Stomach (tissue), 9 donors: Measurements from ENCODE around the gene FASTK. TPM values are rescaled to one million over a fixed set of nuclear protein-coding genes. Genes with fewer than 3 reads are reported as not detected.
A peak's percentile ranks its signal among the peaks of the same experiment; 100 is the strongest.

Experiments used
- DNase-seq, 2 donors: peaks; one replicate each; pipeline versions ENCODE4 v3.0.0 to v3.0.0-alpha.2; 2013 to 2019
- H3K27ac ChIP-seq, 5 donors: fragments of 200-600 bp in 4 of 5; sonication (generic) in 4 of 5; one replicate each; pipeline ENCODE4 v1.5.1; 2013 to 2019; ENCODE audit warnings: mild to moderate bottlenecking in 1 of 5, moderate library complexity in 1 of 5
- H3K27me3 ChIP-seq, 3 donors: fragments of 200-600 bp; sonication (generic); one replicate each; pipeline ENCODE4 v1.5.1; 2017 to 2019; ENCODE audit warnings: mixed run types in 1 of 3
- H3K36me3 ChIP-seq, 4 donors: fragments of 200-600 bp; sonication (generic); 1 replicate in 3 of 4; 2 replicates in 1 of 4; pipeline ENCODE4 v1.5.1; 2016 to 2019
- H3K4me1 ChIP-seq, 4 donors: fragments of 200-600 bp; sonication (generic); one replicate each; pipeline ENCODE4 v1.5.1; 2016 to 2019
- H3K4me3 ChIP-seq, 4 donors: fragments of 200-600 bp; sonication (generic) in 3 of 4; one replicate each; pipeline ENCODE4 v1.5.1; 2016 to 2019; ENCODE audit warnings: mild to moderate bottlenecking in 1 of 4
- H3K9me3 ChIP-seq, 4 donors: fragments of 200-600 bp; sonication (generic); one replicate each; pipeline ENCODE4 v1.5.1; 2016 to 2019
- EP300 ChIP-seq: sonication (generic); formaldehyde crosslinking; IDR thresholded peaks from one replicate; pipeline ENCODE4 v1.6.1; 2017; ENCODE audit warnings: antibody characterized with exemption
- POLR2A ChIP-seq, 4 donors: fragments of 450-650 bp; IDR thresholded peaks; one replicate each; pipeline ENCODE4 v1.6.1; 2016; ENCODE audit warnings: antibody characterized with exemption in 4 of 4, control low read depth in 2 of 4, mild to moderate bottlenecking in 1 of 4, moderate library complexity in 1 of 4
- POLR2AphosphoS5 ChIP-seq, 3 donors: sonication (generic); formaldehyde crosslinking; IDR thresholded peaks; one replicate each; pipeline ENCODE4 v1.6.1; 2016; ENCODE audit warnings: antibody characterized with exemption in 3 of 3
- WGBS, 5 donors: extraction: QIAGEN DNeasy Blood & Tissue Kit in 3 of 5; methylation state at CpG; one replicate each; pipeline versions ENCODE4 v1.1.5 to v1.1.7; 2013 to 2018; 5-methylcytosine and 5-hydroxymethylcytosine counted together
- intact Hi-C: fragments of 100-400 bp; cut with DNase I; formaldehyde crosslinking; loops from one replicate; pipeline ENCODE4 v1.15.1; 2023; ENCODE audit warnings: low total_unique reads
- polyA plus RNA-seq, 3 donors: library from polyadenylated mRNA; stranded (reverse); fragments of 200-250 nt; gene quantifications; one replicate each; pipeline ENCODE4 v1.2.3, GENCODE V29; 2013
- total RNA-seq, 5 donors: library from RNA; depleted of rRNA; stranded (reverse); fragments of >200 nt; gene quantifications; one replicate each; pipeline versions ENCODE4 v1.1.0 to v1.2.3, GENCODE V29; 2014 to 2016
- TF ChIP-seq, protein P1 (sequence below), 7 experiments: fragments of 450-650 bp in 4 of 7; fragments of 200-600 bp in 3 of 7; sonication (generic) in 3 of 7; IDR thresholded peaks; one replicate each; pipeline ENCODE4 v1.5.1; 2016 to 2019; ENCODE audit warnings: antibody characterized with exemption in 7 of 7, control low read depth in 2 of 7, mild to moderate bottlenecking in 1 of 7
- donor health status: healthy with polysubstance abuse.
- donor health status: Bipolar disorder and iron deficiency.
- donor health status: healthy.

FASTK gene
- total and polyA plus RNA-seq, 8 donors, result 40.0 to 415 (median 122) TPM

DNA sequence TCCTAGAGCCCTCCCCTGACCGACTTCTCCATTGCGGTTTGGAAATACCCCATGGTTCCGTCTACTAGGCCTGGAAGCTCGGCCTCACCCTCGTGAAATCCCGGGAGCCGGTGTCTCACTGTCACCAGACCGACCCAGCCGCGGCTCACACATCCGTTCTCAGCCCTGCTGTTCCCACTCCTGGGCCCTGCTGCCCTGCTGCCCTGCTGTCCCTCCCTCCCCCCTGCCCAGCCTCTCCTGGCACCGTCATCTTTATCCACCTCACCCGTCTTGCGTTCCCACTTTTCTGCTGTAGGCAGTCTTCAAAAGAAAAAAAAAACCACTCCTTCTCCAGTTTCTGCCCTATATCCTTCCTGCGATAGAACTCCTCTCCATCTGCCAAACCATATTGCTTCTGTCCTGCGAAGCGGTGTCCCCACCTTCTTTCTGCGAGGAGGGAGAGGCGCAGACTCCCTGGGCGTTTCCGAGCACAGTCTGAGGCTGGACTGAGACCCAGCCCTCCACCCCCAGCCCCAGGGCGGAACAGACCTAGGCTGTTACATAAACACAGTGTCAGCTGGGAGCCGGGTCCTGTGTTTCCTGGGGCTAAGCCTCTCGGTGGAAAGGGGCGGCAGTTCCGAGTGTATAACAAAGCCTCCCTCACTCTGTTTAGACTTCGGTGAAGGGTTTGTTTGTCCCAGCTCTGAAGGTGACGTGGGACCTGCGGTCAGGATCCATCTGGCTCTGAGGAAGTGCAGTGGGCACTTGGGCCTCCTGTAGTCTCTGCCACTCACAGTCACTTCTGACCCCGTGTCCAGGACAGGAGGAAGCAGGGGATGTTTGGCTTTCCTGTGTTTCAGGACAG, 8.5 kb upstream of the FASTK start:
- H3K36me3 ChIP-seq, result peaks cover 0 to 12% (median 7%) of the 10 kb centered on the region in 4 donors
- peak overlapping the region; percentile 84 to 97 (median 90) for H3K27ac ChIP-seq
- H3K4me1 ChIP-seq, result peaks cover 35 to 81% (median 66%) of the 10 kb centered on the region in 4 donors
- 13 to 34% (median 16%) methylated on average over 30 of the region's 30 CpGs for WGBS, 5 donors
- H3K27me3 ChIP-seq, result no peaks in the 10 kb centered on the region
- H3K9me3 ChIP-seq, result no peaks in the 10 kb centered on the region
- TF ChIP-seq POLR2A (IDR thresholded peaks at IDR 0.05) (no peak), POLR2AphosphoS5 (IDR thresholded peaks at IDR 0.05) (peak in 2 of 3 donors; percentile 6 to 34)
- peak; percentile 62 to 91 for DNase-seq
- peak overlapping the region; percentile 74 to 93 (median 86) for H3K4me3 ChIP-seq
- intact Hi-C loops, result no loop called here

DNA sequence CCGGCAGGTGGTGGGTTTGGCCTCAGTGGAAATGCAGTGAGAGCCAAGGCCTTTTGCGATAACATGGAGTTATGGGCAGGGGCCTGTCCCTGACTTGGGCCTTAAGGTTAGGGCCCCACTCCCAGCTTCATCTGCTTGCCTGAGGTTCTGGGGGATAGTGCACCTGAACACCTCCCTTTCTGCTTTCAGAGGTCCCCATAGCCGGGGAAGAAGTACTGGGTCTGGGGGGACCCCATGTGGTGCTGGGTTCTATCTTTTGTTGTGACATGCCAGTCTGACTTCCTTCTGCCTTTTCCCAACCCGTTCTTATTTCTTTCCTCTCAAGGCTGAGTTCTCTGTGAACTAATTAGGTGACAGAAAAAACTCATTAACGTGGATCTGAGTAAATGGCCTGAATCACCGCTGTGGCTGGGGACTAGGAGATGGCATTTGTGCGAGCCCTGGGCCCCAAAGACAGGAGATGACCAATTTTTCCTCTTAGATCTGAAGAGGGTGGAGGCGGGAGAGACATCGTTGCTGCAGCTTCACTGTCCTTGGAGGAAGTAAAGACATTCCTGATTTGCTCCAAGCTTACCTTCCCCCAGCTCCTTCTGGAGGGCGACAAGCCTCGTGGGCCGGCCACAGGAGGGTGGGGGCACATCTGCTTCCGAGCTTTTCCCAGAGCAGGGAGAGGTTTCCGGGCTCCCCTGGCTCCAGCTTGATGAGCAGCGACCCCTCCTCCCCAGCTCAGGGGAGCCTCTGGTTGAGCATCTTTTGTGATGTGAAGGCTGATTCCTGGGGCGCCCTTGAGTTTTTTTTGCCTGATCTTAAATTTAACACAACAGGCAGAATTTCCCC, 7.6 kb upstream of the FASTK start:
- Histone ChIP-seq H3K4me3 (peak overlapping the region; percentile 74 to 93 (median 86)), H3K4me1 (peaks cover 41 to 82% (median 74%) of the 10 kb centered on the region in 4 donors), H3K36me3 (peaks cover 0 to 9% (median 7%) of the 10 kb centered on the region in 4 donors), H3K27me3 (no peaks in the 10 kb centered on the region), H3K9me3 (no peaks in the 10 kb centered on the region), H3K27ac (peak overlapping the region; percentile 84 to 97 (median 90))
- DNase-seq, result no peak
- intact Hi-C loops, result no loop called here
- 35 to 50% (median 49%) methylated on average over 15 to 16 of the region's 16 CpGs for WGBS, 5 donors
- TF ChIP-seq, protein P1, sequence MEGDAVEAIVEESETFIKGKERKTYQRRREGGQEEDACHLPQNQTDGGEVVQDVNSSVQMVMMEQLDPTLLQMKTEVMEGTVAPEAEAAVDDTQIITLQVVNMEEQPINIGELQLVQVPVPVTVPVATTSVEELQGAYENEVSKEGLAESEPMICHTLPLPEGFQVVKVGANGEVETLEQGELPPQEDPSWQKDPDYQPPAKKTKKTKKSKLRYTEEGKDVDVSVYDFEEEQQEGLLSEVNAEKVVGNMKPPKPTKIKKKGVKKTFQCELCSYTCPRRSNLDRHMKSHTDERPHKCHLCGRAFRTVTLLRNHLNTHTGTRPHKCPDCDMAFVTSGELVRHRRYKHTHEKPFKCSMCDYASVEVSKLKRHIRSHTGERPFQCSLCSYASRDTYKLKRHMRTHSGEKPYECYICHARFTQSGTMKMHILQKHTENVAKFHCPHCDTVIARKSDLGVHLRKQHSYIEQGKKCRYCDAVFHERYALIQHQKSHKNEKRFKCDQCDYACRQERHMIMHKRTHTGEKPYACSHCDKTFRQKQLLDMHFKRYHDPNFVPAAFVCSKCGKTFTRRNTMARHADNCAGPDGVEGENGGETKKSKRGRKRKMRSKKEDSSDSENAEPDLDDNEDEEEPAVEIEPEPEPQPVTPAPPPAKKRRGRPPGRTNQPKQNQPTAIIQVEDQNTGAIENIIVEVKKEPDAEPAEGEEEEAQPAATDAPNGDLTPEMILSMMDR (IDR thresholded peaks at IDR 0.05), result no peak
- no peak for TF ChIP-seq EP300
- TF ChIP-seq POLR2A (IDR thresholded peaks at IDR 0.05), result no peak
- no peak for TF ChIP-seq POLR2AphosphoS5 (IDR thresholded peaks at IDR 0.05)

GRCh38 chr7:151087245-151088018, 6.8 kb upstream of the FASTK start:
- Histone ChIP-seq H3K9me3 (no peaks in the 10 kb centered on the region), H3K4me1 (peaks cover 45 to 80% (median 77%) of the 10 kb centered on the region in 4 donors), H3K27ac (peak overlapping the region; percentile 84 to 97 (median 90)), H3K27me3 (no peaks in the 10 kb centered on the region), H3K36me3 (peaks cover 0 to 7% (median 6%) of the 10 kb centered on the region in 4 donors), H3K4me3 (peak overlapping the region; percentile 74 to 93 (median 86))
- intact Hi-C loops, result no loop called here
- WGBS, 5 donors, result 1 to 5% (median 2%) methylated on average over 5 to 70 of the region's 70 CpGs
- TF ChIP-seq EP300, result no peak
- peak in 1 of 3 donors; percentile 5 for TF ChIP-seq POLR2AphosphoS5 (IDR thresholded peaks at IDR 0.05)
- TF ChIP-seq, protein P1 (IDR thresholded peaks at IDR 0.05), result peak in 3 of 7 experiments; percentile 14 to 42 (median 17)
- TF ChIP-seq POLR2A (IDR thresholded peaks at IDR 0.05), result no peak
- DNase-seq, result peak; percentile 64 to 86

- peak in 1 of 2 donors; percentile 72 for DNase-seq
- TF ChIP-seq POLR2A (IDR thresholded peaks at IDR 0.05) (no peak), POLR2AphosphoS5 (IDR thresholded peaks at IDR 0.05) (no peak), EP300 (no peak)
- 0 to 2% (median 0%) methylated on average over 11 to 48 of the region's 56 CpGs for WGBS, 5 donors
- Histone ChIP-seq H3K4me3 (peak overlapping the region; percentile 74 to 93 (median 86)), H3K27me3 (no peaks in the 10 kb centered on the region), H3K36me3 (peaks cover 0 to 1% (median under 1%) of the 10 kb centered on the region in 4 donors), H3K27ac (peak overlapping the region; percentile 84 to 97 (median 90)), H3K9me3 (no peaks in the 10 kb centered on the region), H3K4me1 (peaks cover 51 to 81% (median 79%) of the 10 kb centered on the region in 4 donors)
- intact Hi-C loops, result no loop called here
Observed at GRCh38 chr7:151086802-151087244, 6.2 kb upstream of the FASTK start.
